Posterior cingulate gyrus (tissue), 11 donors: Measurements from ENCODE around the gene EXOSC5.
"Not testable (repeated sequence)": the region's sequence is repeated elsewhere in the genome, so short reads cannot be mapped to it uniquely, and the experiment has no call there.

ENCODE experiments used
- DNase-seq, 10 donors: peaks; one replicate each; pipeline versions ENCODE4 v3.0.0 to v3.0.0-alpha.2; 2020 to 2021; ENCODE audit warnings: mixed read lengths in 3 of 10
- intact Hi-C: fragments of 100-400 bp; cut with DNase I; formaldehyde crosslinking; loops from one replicate; pipeline ENCODE4 v1.15.1; 2023

EXOSC5 gene

GRCh38 chr19:41410336-41411054 is 13.3 kb upstream of the EXOSC5 start:
- intact Hi-C loops = no loop called here
- peak in 1 of 10 donors; percentile 57 for DNase-seq

- intact Hi-C loops = no loop called here
- DNase-seq = no peak
Measured at GRCh38 chr19:41409288-41409687, 12.1 kb upstream of the EXOSC5 start.

- DNase-seq, intact Hi-C loops: not testable (repeated sequence)
Measured at GRCh38 chr19:41408846-41409245, 11.7 kb upstream of the EXOSC5 start.

GRCh38 chr19:41408256-41408655 is 11.1 kb upstream of the EXOSC5 start:
- intact Hi-C loops = no loop called here
- DNase-seq = peak in 1 of 10 donors; percentile 22

GRCh38 chr19:41407271-41407670 is 10.1 kb upstream of the EXOSC5 start:
- DNase-seq = peak in 1 of 10 donors; percentile 21

GRCh38 chr19:41405776-41406175 is 8.6 kb upstream of the EXOSC5 start:
- intact Hi-C loops = no loop called here
- DNase-seq = no peak

More at GRCh38 chr19:41407271-41407670, 10.1 kb upstream of the EXOSC5 start:
- intact Hi-C loops = no loop called here

GRCh38 chr19:41403181-41403970 is 6.2 kb upstream of the EXOSC5 start:
- DNase-seq = peak in 1 of 10 donors; percentile 22
- intact Hi-C loops = no loop called here

- DNase-seq = no peak
- intact Hi-C loops = no loop called here
Measured at GRCh38 chr19:41402010-41402409, 4.9 kb upstream of the EXOSC5 start.

- DNase-seq = no peak
- intact Hi-C loops = no loop called here
Measured at GRCh38 chr19:41401483-41401882, 4.3 kb upstream of the EXOSC5 start.

- DNase-seq = peak in 1 of 10 donors; percentile 28
- intact Hi-C loops = no loop called here
Measured at GRCh38 chr19:41399525-41399924, 2.4 kb upstream of the EXOSC5 start.

- intact Hi-C loops = no loop called here
- DNase-seq = no peak
Measured at GRCh38 chr19:41399091-41399490, 1.9 kb upstream of the EXOSC5 start.

GRCh38 chr19:41398598-41398997 is 1.4 kb upstream of the EXOSC5 start:
- no peak for DNase-seq
- intact Hi-C loops = no loop called here

- no peak for DNase-seq
- intact Hi-C loops = no loop called here
Measured at GRCh38 chr19:41398050-41398418, 875 bp upstream of the EXOSC5 start.

- peak in 1 of 10 donors; percentile 35 for DNase-seq
- intact Hi-C loops = no loop called here
Measured at GRCh38 chr19:41395355-41395754, 1.8 kb downstream of the EXOSC5 start.

GRCh38 chr19:41392775-41393174 is 4.4 kb downstream of the EXOSC5 start:
- peak in 1 of 10 donors; percentile 28 for DNase-seq
- intact Hi-C loops = no loop called here

GRCh38 chr19:41391618-41392017 is 5.5 kb downstream of the EXOSC5 start:
- DNase-seq = no peak
- intact Hi-C loops = no loop called here

GRCh38 chr19:41386442-41386841 is 10.7 kb downstream of the EXOSC5 start:
- intact Hi-C loops = no loop called here
- DNase-seq = no peak

GRCh38 chr19:41384351-41384750 is 12.8 kb downstream of the EXOSC5 start:
- intact Hi-C loops = no loop called here
- no peak for DNase-seq

GRCh38 chr19:41381536-41381935 is 15.6 kb downstream of the EXOSC5 start:
- intact Hi-C loops = not testable (repeated sequence)

GRCh38 chr19:41377977-41378709 is 19.0 kb downstream of the EXOSC5 start:
- intact Hi-C loops = no loop called here
- DNase-seq = peak in 1 of 10 donors; percentile 50

More at GRCh38 chr19:41381536-41381935, 15.6 kb downstream of the EXOSC5 start:
- not testable (repeated sequence) for DNase-seq

GRCh38 chr19:41376998-41377365 is 20.2 kb downstream of the EXOSC5 start:
- intact Hi-C loops = no loop called here
- DNase-seq = peak in 1 of 10 donors; percentile 43
